MCF 10A (cell line): ENCODE data around the gene GPAM. TPM values are rescaled to one million over a fixed set of nuclear protein-coding genes. Genes with fewer than 3 reads are reported as not detected.
A peak's percentile ranks its signal among the peaks of the same experiment; 100 is the strongest.

ENCODE experiments used
- BruUV-seq: library from RNA; stranded (reverse); fragments of 400-500 nt; replicated peaks from 2 replicates; lab custom pipeline; 2021; lab: Mats Ljungman, UMichigan
- CTCF ChIA-PET: fragments of 300-600 bp; sonication (Branson Sonifier 250); formaldehyde crosslinking; extraction: SDS; loops from one replicate; lab custom pipeline; 2021; ENCODE audit warnings: antibody characterized with exemption, inconsistent platforms; lab: Yijun Ruan, JAX
- POLR2A ChIA-PET: fragments of 300-600, 350-650 bp; sonication (Branson Sonifier 250); formaldehyde crosslinking; extraction: SDS; loops from one replicate; lab custom pipeline; 2020; ENCODE audit warnings: antibody characterized with exemption, inconsistent platforms; lab: Yijun Ruan, JAX
- DNase-seq: peaks from one replicate; pipeline ENCODE4 v3.0.0-alpha.2; 2018; ENCODE audit not compliant: unreplicated experiment
- H3K27ac Mint-ChIP-seq: one replicate; pipeline ENCODE4 v1.8.0; 2022; ENCODE audit warnings: mild to moderate bottlenecking, low read depth, mixed read lengths; ENCODE audit not compliant: unreplicated experiment
- H3K27me3 Mint-ChIP-seq: one replicate; pipeline ENCODE4 v1.8.0; 2022; ENCODE audit warnings: mixed read lengths; ENCODE audit not compliant: insufficient read depth, unreplicated experiment
- H3K36me3 Mint-ChIP-seq: one replicate; pipeline ENCODE4 v1.8.0; 2022; ENCODE audit warnings: mild to moderate bottlenecking, moderate library complexity, mixed read lengths; ENCODE audit not compliant: insufficient read depth, unreplicated experiment
- H3K4me1 Mint-ChIP-seq: one replicate; pipeline ENCODE4 v1.8.0; 2022; ENCODE audit warnings: mixed read lengths; ENCODE audit not compliant: insufficient read depth, unreplicated experiment
- H3K4me3 Mint-ChIP-seq: one replicate; pipeline ENCODE4 v1.8.0; 2022; ENCODE audit warnings: mild to moderate bottlenecking, moderate library complexity, mixed read lengths; ENCODE audit not compliant: unreplicated experiment
- H3K9me3 Mint-ChIP-seq: one replicate; pipeline ENCODE4 v1.8.0; 2022; ENCODE audit warnings: mixed read lengths; ENCODE audit not compliant: unreplicated experiment
- CTCF ChIP-seq: fragments of 200-600 bp; IDR thresholded peaks from one replicate; pipeline ENCODE4 v1.8.0; 2022; ENCODE audit warnings: antibody characterized with exemption, mild to moderate bottlenecking; ENCODE audit not compliant: unreplicated experiment
- intact Hi-C: fragments of 100-400 bp; cut with micrococcal nuclease; formaldehyde crosslinking; loops from 2 replicates; pipeline ENCODE4 v1.14.1; 2022
- total RNA-seq: library from RNA; stranded (reverse); gene quantifications from 2 replicates; pipeline ENCODE4 v1.2.3, GENCODE V29; 2022

Gene GPAM
- total RNA-seq, 1 experiment from 2014 or later, result 20.4 TPM

DNA sequence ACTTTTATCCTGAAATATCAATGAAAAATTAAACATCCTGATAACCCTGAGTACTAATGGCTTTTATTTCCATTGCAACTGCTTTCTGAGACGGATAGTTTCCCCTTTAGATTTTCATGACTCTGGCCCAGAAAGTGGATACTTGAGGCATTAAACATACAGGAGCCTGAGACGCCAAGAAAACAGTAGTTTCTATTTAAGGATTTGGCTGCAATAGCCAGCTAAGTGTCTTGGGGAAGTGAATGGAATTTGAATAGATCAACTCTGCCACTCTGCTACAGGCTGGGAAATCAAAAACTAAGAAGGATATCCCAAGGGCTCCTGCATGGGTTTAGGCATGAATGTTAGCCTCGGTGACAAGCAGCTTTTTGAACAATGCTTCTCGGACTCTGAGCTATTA is 24.7 kb upstream of the GPAM start:
- ChIA-PET CTCF (interaction anchor here (0.6 to 0.7 kb wide), 3 partner anchors 69 to 711 kb away, joined by 3 to 4 read pairs (median 3); no protein-coding TSS in a partner anchor), POLR2A (no interaction called here)
- H3K27ac Mint-ChIP-seq, result no peak overlapping the region
- no peak overlapping the region for H3K4me3 Mint-ChIP-seq
- TF ChIP-seq CTCF, result no peak
- no peaks in the 10 kb centered on the region for H3K27me3 Mint-ChIP-seq
- H3K4me1 Mint-ChIP-seq, result peaks cover 5% of the 10 kb centered on the region
- intact Hi-C loops, result no loop called here
- peaks cover 14% of the 10 kb centered on the region for H3K36me3 Mint-ChIP-seq
- no peak for DNase-seq
- BruUV-seq, result no TSS peak
- H3K9me3 Mint-ChIP-seq, result no peaks in the 10 kb centered on the region

GRCh38 chr10:112203328-112204076 is 19.9 kb upstream of the GPAM start:
- no peak for DNase-seq
- ChIA-PET CTCF (interaction anchor here (0.7 to 2.0 kb wide), 4 partner anchors 13 to 112 kb away, joined by 3 to 5 read pairs (median 3); no protein-coding TSS in a partner anchor), POLR2A (interaction anchor here (0.5 to 0.7 kb wide), 2 partner anchors 8 to 312 kb away, joined by 3 to 4 read pairs; no protein-coding TSS in a partner anchor)
- no peaks in the 10 kb centered on the region for H3K36me3 Mint-ChIP-seq
- TF ChIP-seq CTCF, result no peak
- H3K27me3 Mint-ChIP-seq, result no peaks in the 10 kb centered on the region
- H3K4me3 Mint-ChIP-seq, result no peak overlapping the region
- peaks cover 16% of the 10 kb centered on the region for H3K4me1 Mint-ChIP-seq
- no TSS peak for BruUV-seq
- intact Hi-C loops, result no loop called here
- no peaks in the 10 kb centered on the region for H3K9me3 Mint-ChIP-seq
- H3K27ac Mint-ChIP-seq, result peak overlapping the region; percentile 70

DNA sequence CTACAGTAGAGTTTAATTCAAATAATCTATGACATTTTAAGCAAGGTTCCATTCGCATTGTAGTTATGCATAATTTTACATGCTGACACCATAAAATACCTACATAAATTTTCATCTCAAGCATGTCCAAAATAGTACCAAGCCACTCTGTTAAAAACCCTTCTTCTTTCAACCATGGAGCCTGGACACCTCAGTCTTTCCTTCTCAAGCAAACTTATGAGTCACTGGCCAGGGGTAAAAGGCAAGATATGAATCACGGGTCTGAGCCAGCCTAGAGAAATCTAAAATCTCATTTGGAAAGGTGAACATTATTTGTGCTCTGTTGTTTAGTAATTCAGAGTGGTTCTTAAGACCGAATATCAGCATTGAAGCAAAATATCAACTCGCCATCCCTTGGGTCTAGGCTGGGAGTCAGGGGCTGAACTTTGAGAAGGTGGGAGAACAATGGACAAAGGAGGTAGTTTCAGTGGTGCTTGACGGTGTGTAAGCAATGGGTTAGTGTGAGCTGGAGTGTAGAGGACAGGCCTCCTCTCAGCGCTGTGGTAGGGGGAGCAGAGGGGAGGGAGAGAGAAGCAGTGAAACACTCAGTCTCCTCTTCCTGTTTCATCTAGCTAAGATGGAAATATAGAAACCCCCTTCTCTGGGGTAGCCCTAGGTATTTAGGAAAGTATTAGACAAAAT is 19.1 kb upstream of the GPAM start:
- Mint-ChIP-seq H3K27me3 (no peaks in the 10 kb centered on the region), H3K4me1 (peaks cover 16% of the 10 kb centered on the region), H3K27ac (peak overlapping the region; percentile 70), H3K9me3 (no peaks in the 10 kb centered on the region), H3K36me3 (no peaks in the 10 kb centered on the region), H3K4me3 (no peak overlapping the region)
- intact Hi-C loops, result no loop called here
- TF ChIP-seq CTCF, result no peak
- CTCF ChIA-PET, result interaction anchor here (0.7 to 2.0 kb wide), 2 partner anchors 33 to 84 kb away, joined by 3 to 5 read pairs; no protein-coding TSS in a partner anchor
- BruUV-seq, result no TSS peak
- peak; percentile 67 for DNase-seq
- POLR2A ChIA-PET, result interaction anchor here (0.5 kb wide), 1 partner anchor 313 kb away, joined by 4 read pairs; no protein-coding TSS in a partner anchor

- no peaks in the 10 kb centered on the region for H3K9me3 Mint-ChIP-seq
- H3K4me3 Mint-ChIP-seq, result no peak overlapping the region
- H3K4me1 Mint-ChIP-seq, result peaks cover 16% of the 10 kb centered on the region
- ChIA-PET POLR2A (no interaction called here), CTCF (interaction anchor here (0.6 kb wide), 1 partner anchor 8 kb away, joined by 3 read pairs; no protein-coding TSS in a partner anchor)
- no peak for TF ChIP-seq CTCF
- no TSS peak for BruUV-seq
- intact Hi-C loops, result no loop called here
- H3K36me3 Mint-ChIP-seq, result no peaks in the 10 kb centered on the region
- peak overlapping the region; percentile 70 for H3K27ac Mint-ChIP-seq
- H3K27me3 Mint-ChIP-seq, result no peaks in the 10 kb centered on the region
- no peak for DNase-seq
These were observed 18.5 kb upstream of the GPAM start for GRCh38 chr10:112202076-112202475.
